Measurements from ENCODE around the gene NRXN3. TPM values are rescaled to one million over a fixed set of nuclear protein-coding genes. Genes with fewer than 3 reads are reported as not detected.

The NRXN3 gene
- total RNA-seq, 5 donors from 2014 or later (not counting 1 experiment from before 2014, with no cell fraction given) = not detected

DNA sequence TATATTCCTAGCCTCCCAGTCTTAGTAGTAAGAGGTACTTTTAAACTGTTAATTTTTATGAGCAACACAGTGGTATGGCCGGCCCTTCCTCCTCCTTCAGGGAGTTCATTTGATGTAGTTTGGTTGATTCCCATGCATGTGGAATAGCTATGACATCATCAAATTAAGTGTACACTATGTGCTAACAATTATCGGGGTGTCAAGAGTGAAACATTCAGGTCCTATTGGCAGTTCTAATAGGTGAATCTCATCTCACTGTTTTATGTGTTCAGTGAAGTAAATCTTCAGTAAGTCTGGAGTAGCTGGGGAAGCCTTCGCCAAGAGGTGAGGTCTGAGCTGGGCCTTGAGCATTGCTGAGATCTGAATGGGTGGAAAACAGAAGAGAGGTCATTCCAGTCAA, 1384.6 kb downstream of the NRXN3 start:
- Mint-ChIP-seq H3K27ac (no peak overlapping the region), H3K4me3 (no peak overlapping the region), H3K36me3 (no peaks in the 10 kb centered on the region), H3K27me3 (no peaks in the 10 kb centered on the region), H3K9me3 (peaks cover 10 to 26% (median 13%) of the 10 kb centered on the region in 3 donors), H3K4me1 (no peaks in the 10 kb centered on the region)
- ChIA-PET POLR2A (no interaction called here), CTCF (no interaction called here)
- Histone ChIP-seq H3K36me3 (ENCODE audit: control insufficient read depth in 2 of 2, extremely low read depth in 1 of 2, insufficient read depth in 1 of 2, low read length in 1 of 2) (no peaks in the 10 kb centered on the region), H3K27ac (ENCODE audit: low read length) (no peak overlapping the region), H3K27me3 (replicated peaks in 1 of 2; ENCODE audit: control insufficient read depth in 2 of 2, extremely low read depth in 1 of 2, insufficient read depth in 2 of 2, low read length in 1 of 2) (no peaks in the 10 kb centered on the region), H3K4me1 (ENCODE audit: control insufficient read depth in 1 of 2, extremely low read depth in 1 of 2, insufficient read depth in 2 of 2, low read length in 2 of 2) (no peaks in the 10 kb centered on the region), H3K4me3 (ENCODE audit: control insufficient read depth in 1 of 2, extremely low read depth in 1 of 2, low read length in 1 of 2) (no peak overlapping the region), H3K9me3 (no peaks in the 10 kb centered on the region)
- 78% methylated on average over 1 of the region's 3 CpGs for WGBS (ENCODE audit: insufficient coverage)
- DNase-seq = no peak
- no peak for ATAC-seq (replicated peaks in 1 of 4)

DNA sequence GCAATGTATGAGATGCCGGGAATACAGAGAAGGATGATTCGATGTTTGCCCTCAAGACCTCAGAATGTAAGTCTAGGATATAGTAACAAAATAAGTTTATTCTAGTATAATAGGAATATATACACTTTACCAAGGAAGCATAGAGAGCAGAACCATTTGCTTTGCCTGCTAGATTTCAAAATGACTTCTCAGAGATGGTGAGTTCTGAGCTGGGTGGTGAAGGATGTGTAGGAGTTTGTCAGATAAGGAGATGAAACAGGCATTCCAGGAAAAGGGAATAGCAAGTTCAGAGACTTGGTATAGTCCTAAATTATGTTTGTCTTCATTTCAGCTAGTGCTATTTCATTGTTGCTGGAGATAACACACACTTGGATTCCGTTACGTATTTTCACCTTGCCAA, 1385.3 kb downstream of the NRXN3 start:
- ATAC-seq (replicated peaks in 1 of 4) (no peak), DNase-seq (no peak)
- Histone ChIP-seq H3K4me1 (ENCODE audit: control insufficient read depth in 1 of 2, extremely low read depth in 1 of 2, insufficient read depth in 2 of 2, low read length in 2 of 2) (no peaks in the 10 kb centered on the region), H3K4me3 (ENCODE audit: control insufficient read depth in 1 of 2, extremely low read depth in 1 of 2, low read length in 1 of 2) (no peak overlapping the region), H3K36me3 (ENCODE audit: control insufficient read depth in 2 of 2, extremely low read depth in 1 of 2, insufficient read depth in 1 of 2, low read length in 1 of 2) (no peaks in the 10 kb centered on the region), H3K9me3 (no peaks in the 10 kb centered on the region), H3K27me3 (replicated peaks in 1 of 2; ENCODE audit: control insufficient read depth in 2 of 2, extremely low read depth in 1 of 2, insufficient read depth in 2 of 2, low read length in 1 of 2) (no peaks in the 10 kb centered on the region), H3K27ac (ENCODE audit: low read length) (no peak overlapping the region)
- Mint-ChIP-seq H3K36me3 (no peaks in the 10 kb centered on the region), H3K4me1 (no peaks in the 10 kb centered on the region), H3K27me3 (no peaks in the 10 kb centered on the region), H3K9me3 (peaks cover 10 to 26% (median 13%) of the 10 kb centered on the region in 3 donors), H3K4me3 (no peak overlapping the region), H3K27ac (no peak overlapping the region)
- CTCF ChIA-PET = no interaction called here
- 100% methylated on average over 2 of the region's 4 CpGs for WGBS (ENCODE audit: insufficient coverage)
- POLR2A ChIA-PET = no interaction called here

GRCh38 chr14:79557309-79557708, 1387.1 kb downstream of the NRXN3 start:
- Histone ChIP-seq H3K4me1 (ENCODE audit: control insufficient read depth in 1 of 2, extremely low read depth in 1 of 2, insufficient read depth in 2 of 2, low read length in 2 of 2) (no peaks in the 10 kb centered on the region), H3K36me3 (ENCODE audit: control insufficient read depth in 2 of 2, extremely low read depth in 1 of 2, insufficient read depth in 1 of 2, low read length in 1 of 2) (no peaks in the 10 kb centered on the region), H3K27ac (ENCODE audit: low read length) (no peak overlapping the region), H3K9me3 (no peaks in the 10 kb centered on the region), H3K27me3 (replicated peaks in 1 of 2; ENCODE audit: control insufficient read depth in 2 of 2, extremely low read depth in 1 of 2, insufficient read depth in 2 of 2, low read length in 1 of 2) (no peaks in the 10 kb centered on the region), H3K4me3 (ENCODE audit: control insufficient read depth in 1 of 2, extremely low read depth in 1 of 2, low read length in 1 of 2) (no peak overlapping the region)
- ATAC-seq (replicated peaks in 1 of 4) = no peak
- Mint-ChIP-seq H3K4me3 (no peak overlapping the region), H3K27me3 (no peaks in the 10 kb centered on the region), H3K36me3 (no peaks in the 10 kb centered on the region), H3K9me3 (peaks cover 8 to 30% (median 13%) of the 10 kb centered on the region in 3 donors), H3K4me1 (no peaks in the 10 kb centered on the region), H3K27ac (no peak overlapping the region)
- no peak for DNase-seq
- no CpG with 5 or more reads among the region's 3 CpGs for WGBS (ENCODE audit: insufficient coverage)
- POLR2A ChIA-PET = no interaction called here
- CTCF ChIA-PET = no interaction called here

DNA sequence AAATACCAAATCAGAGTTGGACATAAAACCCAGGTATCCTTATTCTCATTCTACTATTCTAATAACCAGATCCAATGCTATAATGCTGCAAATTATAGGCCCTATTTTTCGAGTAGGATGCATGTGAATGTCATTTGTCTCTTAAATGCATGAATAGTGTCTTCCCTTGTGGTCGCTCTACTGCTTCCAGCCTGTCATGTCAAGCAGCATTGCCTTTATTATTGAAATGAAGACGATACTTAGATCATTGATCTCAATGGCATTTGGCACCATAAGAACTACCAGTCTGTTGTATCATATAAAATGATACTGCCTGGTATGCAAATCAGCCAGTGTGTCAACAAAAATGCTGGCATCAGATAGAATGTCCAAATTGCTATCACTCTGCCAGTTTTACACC, 1392.0 kb downstream of the NRXN3 start:
- Mint-ChIP-seq H3K36me3 (no peaks in the 10 kb centered on the region), H3K27ac (no peak overlapping the region), H3K9me3 (peaks cover 2 to 20% (median 13%) of the 10 kb centered on the region in 3 donors), H3K27me3 (no peaks in the 10 kb centered on the region), H3K4me3 (no peak overlapping the region), H3K4me1 (no peaks in the 10 kb centered on the region)
- H3K9me3 ChIP-seq = no peaks in the 10 kb centered on the region
- no peaks in the 10 kb centered on the region for H3K4me1 ChIP-seq (ENCODE audit: control insufficient read depth in 1 of 2, extremely low read depth in 1 of 2, insufficient read depth in 2 of 2, low read length in 2 of 2)
- no peak for ATAC-seq (replicated peaks in 1 of 4)
- CTCF ChIA-PET = no interaction called here
- no peaks in the 10 kb centered on the region for H3K27me3 ChIP-seq (replicated peaks in 1 of 2; ENCODE audit: control insufficient read depth in 2 of 2, extremely low read depth in 1 of 2, insufficient read depth in 2 of 2, low read length in 1 of 2)
- H3K27ac ChIP-seq (ENCODE audit: low read length) = no peak overlapping the region
- no peak overlapping the region for H3K4me3 ChIP-seq (ENCODE audit: control insufficient read depth in 1 of 2, extremely low read depth in 1 of 2, low read length in 1 of 2)
- POLR2A ChIA-PET = no interaction called here
- DNase-seq = no peak
- no CpG with 5 or more reads among the region's 3 CpGs for WGBS (ENCODE audit: insufficient coverage)
- no peaks in the 10 kb centered on the region for H3K36me3 ChIP-seq (ENCODE audit: control insufficient read depth in 2 of 2, extremely low read depth in 1 of 2, insufficient read depth in 1 of 2, low read length in 1 of 2)

GRCh38 chr14:79564371-79564770, 1394.2 kb downstream of the NRXN3 start:
- H3K27ac Mint-ChIP-seq = no peak overlapping the region
- H3K4me1 ChIP-seq (ENCODE audit: control insufficient read depth in 1 of 2, extremely low read depth in 1 of 2, insufficient read depth in 2 of 2, low read length in 2 of 2) = no peaks in the 10 kb centered on the region
- no CpG with 5 or more reads among the region's 2 CpGs for WGBS (ENCODE audit: insufficient coverage)
- ChIA-PET CTCF (no interaction called here), POLR2A (no interaction called here)
- ATAC-seq (replicated peaks in 1 of 4) (no peak), DNase-seq (no peak)
- H3K27me3 ChIP-seq (replicated peaks in 1 of 2; ENCODE audit: control insufficient read depth in 2 of 2, extremely low read depth in 1 of 2, insufficient read depth in 2 of 2, low read length in 1 of 2) = no peaks in the 10 kb centered on the region
- no peaks in the 10 kb centered on the region for H3K36me3 ChIP-seq (ENCODE audit: control insufficient read depth in 2 of 2, extremely low read depth in 1 of 2, insufficient read depth in 1 of 2, low read length in 1 of 2)
- H3K27ac ChIP-seq (ENCODE audit: low read length) = no peak overlapping the region
- H3K27me3 Mint-ChIP-seq = no peaks in the 10 kb centered on the region
- H3K9me3 ChIP-seq = no peaks in the 10 kb centered on the region
- H3K4me1 Mint-ChIP-seq = no peaks in the 10 kb centered on the region
- peaks cover 0 to 8% (median 4%) of the 10 kb centered on the region in 3 donors for H3K9me3 Mint-ChIP-seq
- H3K4me3 Mint-ChIP-seq = no peak overlapping the region
- H3K4me3 ChIP-seq (ENCODE audit: control insufficient read depth in 1 of 2, extremely low read depth in 1 of 2, low read length in 1 of 2) = no peak overlapping the region
- no peaks in the 10 kb centered on the region for H3K36me3 Mint-ChIP-seq

DNA sequence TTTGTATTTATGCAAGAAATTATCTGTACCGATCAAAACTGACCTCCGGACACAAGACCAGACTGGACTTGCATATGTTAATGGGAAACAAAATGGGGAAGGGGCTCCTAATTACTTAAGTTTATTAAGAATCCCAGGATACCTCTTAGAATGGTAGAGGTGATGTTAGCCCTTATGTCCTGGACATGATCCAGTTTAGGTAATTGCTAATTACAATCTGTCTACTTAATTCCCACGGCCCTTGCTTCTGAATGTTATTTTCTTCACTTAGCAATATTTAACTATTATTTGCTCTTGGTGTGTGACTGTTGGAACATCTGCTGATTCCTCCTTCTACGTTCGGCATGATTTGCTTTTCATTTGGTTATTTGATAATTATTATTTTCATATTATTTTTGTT, 1397.1 kb downstream of the NRXN3 start:
- Histone ChIP-seq H3K4me3 (ENCODE audit: control insufficient read depth in 1 of 2, extremely low read depth in 1 of 2, low read length in 1 of 2) (no peak overlapping the region), H3K27ac (ENCODE audit: low read length) (no peak overlapping the region), H3K36me3 (ENCODE audit: control insufficient read depth in 2 of 2, extremely low read depth in 1 of 2, insufficient read depth in 1 of 2, low read length in 1 of 2) (no peaks in the 10 kb centered on the region), H3K9me3 (no peaks in the 10 kb centered on the region), H3K4me1 (ENCODE audit: control insufficient read depth in 1 of 2, extremely low read depth in 1 of 2, insufficient read depth in 2 of 2, low read length in 2 of 2) (no peaks in the 10 kb centered on the region), H3K27me3 (replicated peaks in 1 of 2; ENCODE audit: control insufficient read depth in 2 of 2, extremely low read depth in 1 of 2, insufficient read depth in 2 of 2, low read length in 1 of 2) (no peaks in the 10 kb centered on the region)
- WGBS (ENCODE audit: insufficient coverage) = no CpG with 5 or more reads among the region's 5 CpGs
- ChIA-PET POLR2A (no interaction called here), CTCF (interaction anchor here in 1 of 2 donors (0.6 kb wide), 1 partner anchor 23 kb away, joined by 3 read pairs; no protein-coding TSS in a partner anchor)
- Mint-ChIP-seq H3K27ac (no peak overlapping the region), H3K4me1 (no peaks in the 10 kb centered on the region), H3K4me3 (no peak overlapping the region), H3K36me3 (no peaks in the 10 kb centered on the region), H3K27me3 (no peaks in the 10 kb centered on the region), H3K9me3 (peaks cover 0 to 4% (median 0%) of the 10 kb centered on the region in 3 donors)
- ATAC-seq (replicated peaks in 1 of 4) (no peak), DNase-seq (no peak)

DNA sequence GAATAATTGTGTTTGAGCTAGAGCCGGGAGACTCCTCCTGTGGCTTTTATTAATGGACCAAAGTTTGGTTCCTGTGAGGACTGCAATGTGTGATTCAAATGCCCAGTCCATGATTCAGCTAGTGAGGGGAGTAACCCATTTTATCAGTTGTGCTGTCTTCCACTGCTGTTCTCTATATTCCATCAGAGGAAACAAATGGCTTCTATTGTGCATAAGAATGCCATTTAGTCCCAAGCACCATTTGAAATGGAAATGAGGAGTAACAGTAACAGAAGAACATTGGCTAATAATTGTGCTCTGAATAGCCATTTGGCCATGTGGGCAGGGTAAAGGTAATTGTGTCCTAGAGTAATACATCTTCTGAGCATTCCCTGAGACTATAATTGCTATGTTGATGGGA, 1398.4 kb downstream of the NRXN3 start:
- Mint-ChIP-seq H3K27me3 (no peaks in the 10 kb centered on the region), H3K9me3 (peaks cover 0 to 4% (median 0%) of the 10 kb centered on the region in 3 donors), H3K36me3 (no peaks in the 10 kb centered on the region), H3K4me3 (no peak overlapping the region), H3K27ac (no peak overlapping the region), H3K4me1 (no peaks in the 10 kb centered on the region)
- no peak overlapping the region for H3K4me3 ChIP-seq (ENCODE audit: control insufficient read depth in 1 of 2, extremely low read depth in 1 of 2, low read length in 1 of 2)
- ATAC-seq (replicated peaks in 1 of 4) (no peak), DNase-seq (no peak)
- WGBS (ENCODE audit: insufficient coverage) = no CpG with 5 or more reads among the region's 1 CpG
- H3K4me1 ChIP-seq (ENCODE audit: control insufficient read depth in 1 of 2, extremely low read depth in 1 of 2, insufficient read depth in 2 of 2, low read length in 2 of 2) = no peaks in the 10 kb centered on the region
- H3K36me3 ChIP-seq (ENCODE audit: control insufficient read depth in 2 of 2, extremely low read depth in 1 of 2, insufficient read depth in 1 of 2, low read length in 1 of 2) = no peaks in the 10 kb centered on the region
- no peaks in the 10 kb centered on the region for H3K9me3 ChIP-seq
- ChIA-PET CTCF (no interaction called here), POLR2A (no interaction called here)
- H3K27me3 ChIP-seq (replicated peaks in 1 of 2; ENCODE audit: control insufficient read depth in 2 of 2, extremely low read depth in 1 of 2, insufficient read depth in 2 of 2, low read length in 1 of 2) = no peaks in the 10 kb centered on the region
- no peak overlapping the region for H3K27ac ChIP-seq (ENCODE audit: low read length)
